H1 (cell line): ENCODE data around the gene KATNBL1. TPM values are rescaled to one million over a fixed set of nuclear protein-coding genes. Genes with fewer than 3 reads are reported as not detected.

ENCODE experiments used
- CTCF ChIA-PET: fragments of 300-600 bp; sonication (Branson Sonifier 250); formaldehyde crosslinking; loops from one replicate; lab custom pipeline; 2021; ENCODE audit not compliant: partially characterized antibody; lab: Charles Lee
- POLR2A ChIA-PET: fragments of 300-600 bp; sonication (Branson Sonifier 250); formaldehyde crosslinking; loops from one replicate; lab custom pipeline; 2021; ENCODE audit warnings: inconsistent platforms; ENCODE audit not compliant: partially characterized antibody; lab: Charles Lee
- DNase-seq, 2 experiments: peaks; one replicate each; pipeline versions ENCODE4 v3.0.0 to v3.0.0-alpha.2; 2010 to 2022; ENCODE audit warnings: low spot score in 2 of 2, low read depth in 1 of 2, mixed read lengths in 1 of 2
- FAIRE-seq: peaks from 2 replicates; lab custom pipeline; 2011; peaks lifted over from hg19 to GRCh38; lab: Jason Lieb, UNC
- H2AFZ ChIP-seq: 2 replicates; pipeline ENCODE4 v1.8.1; 2012; ENCODE audit warnings: low read length, inconsistent platforms
- H2AK5ac ChIP-seq: 2 replicates; pipeline ENCODE4 v1.6.1; 2013; ENCODE audit warnings: low read depth, low read length
- H2BK120ac ChIP-seq: replicated peaks from 2 replicates; pipeline ENCODE3; 2013; ENCODE audit warnings: low read depth, low read length, inconsistent platforms
- H2BK12ac ChIP-seq: 2 replicates; pipeline ENCODE4 v1.6.1; 2013; ENCODE audit warnings: low read depth, low read length
- H2BK15ac ChIP-seq: 2 replicates; pipeline ENCODE4 v1.6.1; 2013; ENCODE audit warnings: low read length
- H2BK20ac ChIP-seq: 2 replicates; pipeline ENCODE4 v1.6.1; 2013; ENCODE audit warnings: low read length
- H2BK5ac ChIP-seq: 2 replicates; pipeline ENCODE4 v1.6.1; 2013; ENCODE audit warnings: low read depth, low read length
- H3K14ac ChIP-seq: 2 replicates; pipeline ENCODE4 v1.6.1; 2013; ENCODE audit warnings: inconsistent platforms; ENCODE audit not compliant: insufficient read length
- H3K18ac ChIP-seq: 2 replicates; pipeline ENCODE4 v1.6.1; 2013; ENCODE audit warnings: low read length; ENCODE audit errors: extremely low read depth
- H3K23ac ChIP-seq: 2 replicates; pipeline ENCODE4 v1.6.1; 2013; ENCODE audit warnings: inconsistent platforms; ENCODE audit not compliant: insufficient read length
- H3K23me2 ChIP-seq: 2 replicates; pipeline ENCODE4 v1.6.1; 2013; ENCODE audit warnings: low read depth, low read length
- H3K27ac ChIP-seq: 2 replicates; pipeline ENCODE4 v1.6.1; 2011; ENCODE audit warnings: low read depth, low read length, inconsistent platforms
- H3K27me3 ChIP-seq, 4 experiments: replicated peaks in 1 of 4; 1 replicate in 1 of 4; 2 replicates in 3 of 4; pipeline versions ENCODE4 v1.6.1 to v1.8.1; 2011 to 2013; ENCODE audit warnings: low read length in 3 of 4, mild to moderate bottlenecking in 3 of 4, inconsistent platforms in 2 of 4, mixed read lengths in 2 of 4, moderate library complexity in 1 of 4; ENCODE audit not compliant: control insufficient read depth in 3 of 4, insufficient read depth in 3 of 4; ENCODE audit errors: extremely low read depth in 1 of 4
- H3K36me3 ChIP-seq, 4 experiments: 2 replicates each; pipeline versions ENCODE4 v1.6.1 to v1.8.1; 2011 to 2013; ENCODE audit warnings: mild to moderate bottlenecking in 4 of 4, low read length in 3 of 4, moderate library complexity in 2 of 4, control low read depth in 1 of 4, inconsistent platforms in 1 of 4; ENCODE audit not compliant: insufficient read depth in 4 of 4, control insufficient read depth in 2 of 4
- H3K4ac ChIP-seq: replicated peaks from 2 replicates; pipeline ENCODE3; 2013; ENCODE audit warnings: low read length, low read depth, mixed read lengths, inconsistent platforms; ENCODE audit not compliant: insufficient read length
- H3K4me1 ChIP-seq, 4 experiments: replicated peaks in 1 of 4; 1 replicate in 1 of 4; 2 replicates in 3 of 4; pipeline versions ENCODE4 v1.6.1 to v1.8.1; 2011 to 2013; ENCODE audit warnings: low read length in 3 of 4, inconsistent platforms in 2 of 4, mixed read lengths in 1 of 4; ENCODE audit not compliant: insufficient read depth in 4 of 4, control insufficient read depth in 3 of 4
- H3K4me2 ChIP-seq, 2 experiments: 2 replicates each; pipeline versions ENCODE4 v1.6.1 to v1.8.1; 2011 to 2013; ENCODE audit warnings: low read depth in 2 of 2, low read length in 2 of 2, control low read depth in 1 of 2, inconsistent platforms in 1 of 2, mild to moderate bottlenecking in 1 of 2; ENCODE audit not compliant: insufficient read depth in 1 of 2
- H3K4me3 ChIP-seq, 4 experiments: fragments of 200-600, 300-600 bp in 1 of 4; sonication (generic), shearing (Covaris generic), sonication (Bioruptor Twin) in 1 of 4; 2 replicates each; pipeline versions ENCODE4 v1.5.1 to v1.8.1; 2011 to 2016; ENCODE audit warnings: low read length in 4 of 4, low read depth in 3 of 4, control low read depth in 2 of 4, inconsistent platforms in 2 of 4, mild to moderate bottlenecking in 2 of 4, mixed read lengths in 1 of 4, moderate library complexity in 1 of 4; ENCODE audit not compliant: insufficient read depth in 2 of 4; ENCODE audit errors: extremely low read depth in 1 of 4
- H3K56ac ChIP-seq: replicated peaks from 2 replicates; pipeline ENCODE3; 2013; ENCODE audit warnings: low read depth, mild to moderate bottlenecking, mixed read lengths, low read length, inconsistent platforms; ENCODE audit not compliant: insufficient read length
- H3K79me1 ChIP-seq: 2 replicates; pipeline ENCODE4 v1.6.1; 2013; ENCODE audit warnings: low read depth, low read length, control low read depth
- H3K79me2 ChIP-seq, 2 experiments: 2 replicates each; pipeline versions ENCODE4 v1.6.1 to v1.8.1; 2012 to 2013; ENCODE audit warnings: low read length in 2 of 2, mild to moderate bottlenecking in 2 of 2, inconsistent platforms in 1 of 2; ENCODE audit not compliant: insufficient read depth in 2 of 2, control insufficient read depth in 1 of 2
- H3K9ac ChIP-seq, 4 experiments: replicated peaks in 1 of 4; 1 replicate in 1 of 4; 2 replicates in 3 of 4; pipeline versions ENCODE4 v1.6.1 to v1.8.1; 2011 to 2013; ENCODE audit warnings: low read depth in 3 of 4, low read length in 3 of 4, control low read depth in 2 of 4, mild to moderate bottlenecking in 2 of 4, moderate library complexity in 2 of 4, inconsistent platforms in 1 of 4; ENCODE audit errors: extremely low read depth in 1 of 4
- H3K9me3 ChIP-seq, 2 experiments: 2 replicates each; pipeline versions ENCODE4 v1.6.1 to v1.8.1; 2012 to 2013; ENCODE audit warnings: mild to moderate bottlenecking in 2 of 2, moderate library complexity in 2 of 2, control low read depth in 1 of 2, inconsistent platforms in 1 of 2, low read depth in 1 of 2, low read length in 1 of 2, mixed read lengths in 1 of 2; ENCODE audit not compliant: insufficient read depth in 2 of 2
- H4K20me1 ChIP-seq, 2 experiments: replicated peaks in 1 of 2; 2 replicates each; pipeline versions ENCODE3 to v1.8.1; 2011 to 2013; ENCODE audit warnings: inconsistent platforms in 2 of 2, low read length in 2 of 2, mild to moderate bottlenecking in 1 of 2; ENCODE audit not compliant: insufficient read depth in 2 of 2, control insufficient read depth in 1 of 2
- H4K5ac ChIP-seq: 2 replicates; pipeline ENCODE4 v1.6.1; 2013; ENCODE audit warnings: low read length, low read depth, mixed read lengths, inconsistent platforms; ENCODE audit not compliant: insufficient read length
- H4K8ac ChIP-seq: 2 replicates; pipeline ENCODE4 v1.8.0; 2013; ENCODE audit warnings: mild to moderate bottlenecking, moderate library complexity, low read length, inconsistent platforms; ENCODE audit not compliant: insufficient read depth; ENCODE audit errors: extremely low read depth
- H4K91ac ChIP-seq: replicated peaks from 2 replicates; pipeline ENCODE3; 2013; ENCODE audit warnings: low read length, mixed read lengths, inconsistent platforms; ENCODE audit not compliant: insufficient read length
- ASH2L ChIP-seq: fragments of 200-600, 300-600 bp; sonication (generic); IDR thresholded peaks from one replicate; pipeline ENCODE4 v1.7.1; 2017; ENCODE audit warnings: low read length
- BRCA1 ChIP-seq: IDR thresholded peaks from 2 replicates; pipeline ENCODE4 v1.6.1; 2012; ENCODE audit warnings: low read depth, low read length, improper control_type of control experiment
- CBX8 ChIP-seq: fragments of 300-800, 300-1000 bp; sonication (generic); IDR thresholded peaks from 2 replicates; pipeline ENCODE4 v1.7.1; 2016; ENCODE audit warnings: low read depth, low read length, borderline replicate concordance
- CEBPB ChIP-seq: IDR thresholded peaks from 2 replicates; pipeline ENCODE4 v1.6.1; 2012; ENCODE audit warnings: low read depth, low read length
- CREB1 ChIP-seq: IDR thresholded peaks from 2 replicates; pipeline ENCODE4 v1.6.1; 2012; ENCODE audit warnings: inconsistent platforms
- CTBP2 ChIP-seq: IDR thresholded peaks from 2 replicates; pipeline ENCODE4 v1.7.0; 2011; ENCODE audit warnings: borderline replicate concordance, mild to moderate bottlenecking, moderate library complexity, mixed read lengths, low read length; ENCODE audit not compliant: insufficient read depth, insufficient read length
- EP300 ChIP-seq, 2 experiments: IDR thresholded peaks; 1 replicate in 1 of 2; 2 replicates in 1 of 2; pipeline ENCODE4 v1.6.1; 2011 to 2012; ENCODE audit warnings: low read depth in 2 of 2, low read length in 2 of 2, mild to moderate bottlenecking in 2 of 2, borderline replicate concordance in 1 of 2, inconsistent platforms in 1 of 2, moderate library complexity in 1 of 2
- KDM4A ChIP-seq: IDR thresholded peaks from one replicate; pipeline ENCODE4 v1.7.1; 2012; ENCODE audit warnings: low read depth, mild to moderate bottlenecking, moderate library complexity, low read length, inconsistent platforms; ENCODE audit not compliant: severe bottlenecking
- NANOG ChIP-seq: IDR thresholded peaks from 2 replicates; pipeline ENCODE4 v1.6.1; 2011; ENCODE audit warnings: low read length, low read depth, mild to moderate bottlenecking, inconsistent platforms; ENCODE audit not compliant: insufficient read depth, poor library complexity, severe bottlenecking
- POLR2AphosphoS5 ChIP-seq: IDR thresholded peaks from 2 replicates; pipeline ENCODE4 v1.6.1; 2011; ENCODE audit warnings: low read depth, low read length
- RAD21 ChIP-seq, 2 experiments: IDR thresholded peaks in 1 of 2; conservative IDR thresholded peaks in 1 of 2; 2 replicates each; pipeline ENCODE4 v1.6.1; 2011; ENCODE audit warnings: low read depth in 2 of 2, low read length in 2 of 2, improper control_type of control experiment in 1 of 2, inconsistent platforms in 1 of 2, mild to moderate bottlenecking in 1 of 2, moderate library complexity in 1 of 2
- SP1 ChIP-seq: IDR thresholded peaks from 2 replicates; pipeline ENCODE4 v1.6.1; 2011; ENCODE audit warnings: low read depth, low read length
- SP4 ChIP-seq: IDR thresholded peaks from 2 replicates; pipeline ENCODE4 v1.6.1; 2012; ENCODE audit warnings: low read length, inconsistent platforms
- TAF1 ChIP-seq: IDR thresholded peaks from 2 replicates; pipeline ENCODE4 v1.6.1; 2011; ENCODE audit warnings: mild to moderate bottlenecking, low read depth, low read length
- TCF12 ChIP-seq: IDR thresholded peaks from 2 replicates; pipeline ENCODE4 v1.6.1; 2011; ENCODE audit warnings: low read depth, mild to moderate bottlenecking, low read length
- WGBS, 2 experiments: shearing (Covaris generic) in 1 of 2; methylation state at CpG; one replicate each; pipeline versions ENCODE4 v1.1.6 to v1.1.7; 2013 to 2015; ENCODE audit warnings: low lambda C conversion rate in 2 of 2, mixed read lengths in 2 of 2, inconsistent platforms in 1 of 2, low coverage in 1 of 2, missing lambda C conversion rate in 1 of 2; ENCODE audit not compliant: insufficient replicate concordance in 2 of 2, insufficient coverage in 1 of 2, insufficient read length in 1 of 2; ENCODE audit errors: extremely low coverage in 1 of 2, missing lambda C conversion rate in 1 of 2; 5-methylcytosine and 5-hydroxymethylcytosine counted together
- polyA plus RNA-seq, 7 experiments: library from polyadenylated mRNA; depleted of rRNA in 3 of 7; stranded (reverse) in 5 of 7; unstranded in 2 of 7; fragments of >200 nt in 5 of 7; fragments of 200-250 nt in 2 of 7; gene quantifications; 1 replicate in 5 of 7; 2 replicates in 1 of 7; 4 replicates in 1 of 7; pipeline versions ENCODE4 v1.2.1 to v1.2.3, GENCODE V29; 2011 to 2013; ENCODE audit warnings: missing spikeins in 2 of 7, mixed read lengths in 2 of 7
- total RNA-seq: library from RNA; stranded (reverse); fragmentation: NEBNext Ultra II Directional; extraction: Animal tissue kit (Norgen Biotek cat#: 25700); gene quantifications from 2 replicates; pipeline ENCODE4 v1.2.1, GENCODE V29; 2021

Gene KATNBL1
- total and polyA plus RNA-seq, 2 of the 8 experiments (the other 6 are each of a cell fraction or from before 2014, with no cell fraction given): 14.2 to 51.4 TPM

DNA sequence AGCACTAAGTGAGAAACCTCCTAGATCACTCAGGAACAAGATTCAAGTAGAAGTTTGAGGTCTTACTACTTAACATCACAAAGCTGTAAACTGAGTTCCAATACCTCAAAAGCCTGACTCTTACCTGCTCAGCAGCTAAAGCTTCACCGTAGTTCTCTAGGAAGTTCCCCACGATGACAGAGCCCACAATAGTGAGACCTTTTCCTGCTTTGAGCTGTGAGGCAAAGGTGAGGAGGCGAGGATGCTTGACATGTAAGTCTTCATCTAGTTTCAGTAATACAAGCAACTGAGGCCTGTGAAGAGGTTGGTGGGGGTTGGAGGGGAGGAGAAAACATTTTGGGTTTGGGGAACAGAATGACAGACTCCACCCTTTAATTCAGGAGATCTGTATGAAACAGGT lies 30.6 kb upstream of the KATNBL1 start:
- peaks cover 0 to 3% (median under 1%) of the 10 kb centered on the region in 4 experiments; a peak in 3 of 7 replicates for H3K4me1 ChIP-seq
- POLR2A ChIA-PET: no interaction called here
- no peaks in the 10 kb centered on the region for H3K79me2 ChIP-seq
- no peak overlapping the region for H4K8ac ChIP-seq
- no peak overlapping the region for H2BK120ac ChIP-seq
- FAIRE-seq (no peak), DNase-seq (no peak)
- no peak overlapping the region for H3K27ac ChIP-seq
- no peak overlapping the region for H4K91ac ChIP-seq
- no peak overlapping the region for H3K14ac ChIP-seq
- H4K20me1 ChIP-seq: no peaks in the 10 kb centered on the region
- H2AFZ ChIP-seq: no peak overlapping the region
- peaks cover 0 to 1% (median 0%) of the 10 kb centered on the region in 4 experiments; a peak in 1 of 7 replicates for H3K27me3 ChIP-seq
- H3K36me3 ChIP-seq: peaks cover 0 to 12% (median 4%) of the 10 kb centered on the region in 4 experiments; a peak in 6 of 8 replicates
- H2BK5ac ChIP-seq: no peak overlapping the region
- no peak overlapping the region for H3K56ac ChIP-seq
- CTCF ChIA-PET: interaction anchor here (0.7 to 5.6 kb wide), 12 partner anchors 8 to 130 kb away, joined by 3 to 41 read pairs (median 6); partner anchors contain the start of gene LPCAT4
- no peak overlapping the region for H4K5ac ChIP-seq
- no peak overlapping the region for H3K4me2 ChIP-seq
- no peaks in the 10 kb centered on the region for H3K23me2 ChIP-seq
- WGBS, 2 experiments: 91% methylated on average over 3 of the region's 3 CpGs; no CpG with 5 or more reads in 1 of the 2 experiments
- no peaks in the 10 kb centered on the region for H3K79me1 ChIP-seq
- H2BK20ac ChIP-seq: no peak overlapping the region
- no peak overlapping the region for H3K23ac ChIP-seq
- no peak overlapping the region for H3K4ac ChIP-seq
- no peaks in the 10 kb centered on the region for H3K9me3 ChIP-seq
- no peak overlapping the region for H3K4me3 ChIP-seq
- no peak overlapping the region for H3K18ac ChIP-seq
- no peak overlapping the region for H2BK15ac ChIP-seq
- H3K9ac ChIP-seq: no peak overlapping the region
- no peak overlapping the region for H2AK5ac ChIP-seq
- no peak overlapping the region for H2BK12ac ChIP-seq
- TF ChIP-seq CBX8 (no peak), TAF1 (no peak), RAD21 (IDR thresholded peaks at IDR 0.05 in 1 of 2, conservative IDR thresholded peaks at IDR 0.05 in 1 of 2; ENCODE audit: low read depth in 2 of 2, low read length in 2 of 2) (no peak), NANOG (no peak), BRCA1 (no peak), KDM4A (no peak), POLR2AphosphoS5 (no peak), ASH2L (no peak), EP300 (IDR thresholded peaks at IDR 0.05; ENCODE audit: borderline replicate concordance in 1 of 2, low read depth in 2 of 2, low read length in 2 of 2) (no peak), TCF12 (no peak), SP1 (no peak), SP4 (no peak), CREB1 (no peak), CEBPB (no peak), CTBP2 (no peak)
